Liver (tissue), 9 donors: ENCODE measurements around the gene PMP22. TPM values are rescaled to one million over a fixed set of nuclear protein-coding genes. Genes with fewer than 3 reads are reported as not detected.

Experiments used
- DNase-seq: peaks from one replicate; pipeline ENCODE4 v3.0.0-alpha.2; 2017; ENCODE audit warnings: low spot score
- H3K27ac ChIP-seq, 2 donors: one replicate each; pipeline ENCODE4 v1.7.0; 2013; ENCODE audit warnings: inconsistent platforms in 2 of 2, low read length in 2 of 2, control low read depth in 1 of 2, low read depth in 1 of 2, mild to moderate bottlenecking in 1 of 2
- H3K27me3 ChIP-seq, 4 donors: one replicate each; pipeline versions ENCODE4 v1.6.1 to v1.7.0; 2013; ENCODE audit warnings: low read length in 3 of 4, inconsistent platforms in 1 of 4, mild to moderate bottlenecking in 1 of 4, moderate library complexity in 1 of 4; ENCODE audit not compliant: control insufficient read depth in 4 of 4, insufficient read depth in 4 of 4
- H3K36me3 ChIP-seq, 4 donors: one replicate each; pipeline versions ENCODE4 v1.6.1 to v1.7.0; 2013; ENCODE audit warnings: low read length in 3 of 4, mild to moderate bottlenecking in 3 of 4, low read depth in 1 of 4, moderate library complexity in 1 of 4; ENCODE audit not compliant: control insufficient read depth in 4 of 4, insufficient read depth in 3 of 4
- H3K4me1 ChIP-seq, 4 donors: one replicate each; pipeline versions ENCODE4 v1.6.1 to v1.7.0; 2013; ENCODE audit warnings: low read length in 3 of 4, mild to moderate bottlenecking in 3 of 4, moderate library complexity in 1 of 4; ENCODE audit not compliant: control insufficient read depth in 4 of 4, insufficient read depth in 4 of 4
- H3K4me3 ChIP-seq, 3 donors: one replicate each; pipeline versions ENCODE4 v1.6.1 to v1.7.0; 2013; ENCODE audit warnings: low read length in 3 of 3, control low read depth in 1 of 3, low read depth in 1 of 3, mild to moderate bottlenecking in 1 of 3
- H3K9ac ChIP-seq, 2 donors: one replicate each; pipeline ENCODE4 v1.7.0; 2013; ENCODE audit warnings: low read length in 2 of 2, mild to moderate bottlenecking in 2 of 2, moderate library complexity in 2 of 2, control low read depth in 1 of 2, low read depth in 1 of 2
- H3K9me3 ChIP-seq, 4 donors: one replicate each; pipeline versions ENCODE4 v1.6.1 to v1.7.0; 2013; ENCODE audit warnings: low read length in 3 of 4; ENCODE audit not compliant: control insufficient read depth in 4 of 4
- EGR1 ChIP-seq, 2 donors: IDR thresholded peaks; 2 replicates each; pipeline ENCODE4 v1.6.1; 2016 to 2018; ENCODE audit warnings: antibody characterized with exemption in 2 of 2, low read depth in 2 of 2
- FOXA1 ChIP-seq: IDR thresholded peaks from 2 replicates; pipeline ENCODE4 v1.6.1; 2016; ENCODE audit warnings: antibody characterized with exemption
- FOXA2 ChIP-seq: IDR thresholded peaks from 2 replicates; pipeline ENCODE4 v1.6.1; 2016; ENCODE audit warnings: antibody characterized with exemption
- GABPA ChIP-seq, 2 donors: IDR thresholded peaks in 1 of 2; conservative IDR thresholded peaks in 1 of 2; 2 replicates each; pipeline ENCODE4 v1.6.1; 2016; ENCODE audit warnings: antibody characterized with exemption in 2 of 2, mild to moderate bottlenecking in 1 of 2, moderate library complexity in 1 of 2
- HNF4A ChIP-seq, 2 donors: conservative IDR thresholded peaks; 2 replicates each; pipeline ENCODE4 v1.6.1; 2016; ENCODE audit warnings: antibody characterized with exemption in 2 of 2, mild to moderate bottlenecking in 2 of 2
- HNF4G ChIP-seq: IDR thresholded peaks from 2 replicates; pipeline ENCODE4 v1.6.1; 2016; ENCODE audit warnings: antibody characterized with exemption
- JUND ChIP-seq, 2 donors: IDR thresholded peaks; 2 replicates each; pipeline ENCODE4 v1.6.1; 2016; ENCODE audit warnings: antibody characterized with exemption in 2 of 2
- NR2F2 ChIP-seq: IDR thresholded peaks from 2 replicates; pipeline ENCODE4 v1.6.1; 2016; ENCODE audit warnings: antibody characterized with exemption
- RAD21 ChIP-seq, 2 donors: IDR thresholded peaks; 2 replicates each; pipeline ENCODE4 v1.6.1; 2016; ENCODE audit warnings: antibody characterized with exemption in 2 of 2, mild to moderate bottlenecking in 2 of 2
- REST ChIP-seq: IDR thresholded peaks from 2 replicates; pipeline ENCODE4 v1.6.1; 2016; ENCODE audit warnings: antibody characterized with exemption, mild to moderate bottlenecking
- SP1 ChIP-seq: IDR thresholded peaks from 2 replicates; pipeline ENCODE4 v1.6.1; 2018; ENCODE audit warnings: antibody characterized with exemption, mild to moderate bottlenecking
- TAF1 ChIP-seq: conservative IDR thresholded peaks from 2 replicates; pipeline ENCODE4 v1.6.1; 2016; ENCODE audit warnings: antibody characterized with exemption, mild to moderate bottlenecking
- YY1 ChIP-seq: IDR thresholded peaks from 2 replicates; pipeline ENCODE4 v1.6.1; 2016; ENCODE audit warnings: antibody characterized with exemption, mild to moderate bottlenecking
- whole genome bisulfite sequencing: extraction: QIAGEN DNeasy Blood & Tissue Kit; methylation state at CpG from one replicate; pipeline ENCODE4 v1.1.7; 2013; 5-methylcytosine and 5-hydroxymethylcytosine counted together
- polyA plus RNA-seq, 2 donors: library from polyadenylated mRNA; stranded (reverse) in 1 of 2; unstranded in 1 of 2; fragments of 200-250 nt in 1 of 2; fragments of >200 nt in 1 of 2; fragmentation: Nextera tagmentation in 1 of 2; extraction: Ambion mirVana in 1 of 2; gene quantifications; one replicate each; pipeline versions ENCODE4 v1.2.1 to v1.2.3, GENCODE V29; 2013 to 2015
- total RNA-seq, 2 donors: library from RNA; depleted of rRNA; stranded (reverse); fragments of >200 nt; gene quantifications; one replicate each; pipeline ENCODE4 v1.2.3, GENCODE V29; 2014
- TF ChIP-seq, protein P1 (sequence below): fragments of 150-350 bp; IDR thresholded peaks from 2 replicates; pipeline ENCODE4 v1.5.1; 2017; ENCODE audit warnings: improper control_type of control experiment, low read depth, low read length; ENCODE audit not compliant: missing input control
- TF ChIP-seq, protein P2 (sequence below): IDR thresholded peaks from 2 replicates; pipeline ENCODE4 v1.6.1; 2016; ENCODE audit warnings: antibody characterized with exemption
- TF ChIP-seq, protein P3 (sequence below): IDR thresholded peaks from 2 replicates; pipeline ENCODE4 v1.6.1; 2016; ENCODE audit warnings: antibody characterized with exemption
- donor health status: healthy.
- donor health status: healthy.
- donor health status: healthy.
- donor health status: healthy.
- donor health status: healthy.

Gene PMP22
- total and polyA plus RNA-seq, 4 donors: 3.2 to 9.1 (median 5.7) TPM

DNA sequence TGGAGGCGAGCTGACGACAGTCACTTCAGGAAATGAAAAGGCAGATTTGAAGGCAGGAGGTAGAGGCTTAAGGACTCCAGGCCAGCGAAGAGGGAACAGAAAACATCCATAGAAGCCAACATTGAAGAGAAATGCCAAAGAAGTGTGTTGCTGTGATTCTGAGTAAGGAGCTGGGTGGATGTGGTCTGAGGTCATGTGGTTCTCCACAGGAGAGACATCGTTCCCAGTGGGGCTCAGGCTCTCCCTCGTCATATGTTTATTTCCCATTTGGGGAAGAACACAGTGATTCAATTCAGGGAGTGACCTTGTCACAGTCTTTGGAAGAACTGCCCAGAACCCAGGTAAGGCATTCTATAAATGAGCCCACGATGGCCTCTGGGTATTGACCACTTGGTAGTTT is 6.6 kb upstream of the PMP22 start:
- Histone ChIP-seq H3K4me1 (no peaks in the 10 kb centered on the region), H3K27me3 (peaks cover 0 to 6% (median 0%) of the 10 kb centered on the region in 4 donors), H3K36me3 (no peaks in the 10 kb centered on the region), H3K9ac (no peak overlapping the region), H3K4me3 (no peak overlapping the region), H3K9me3 (no peaks in the 10 kb centered on the region), H3K27ac (no peak overlapping the region)
- DNase-seq: no peak
- TF ChIP-seq, protein P1, sequence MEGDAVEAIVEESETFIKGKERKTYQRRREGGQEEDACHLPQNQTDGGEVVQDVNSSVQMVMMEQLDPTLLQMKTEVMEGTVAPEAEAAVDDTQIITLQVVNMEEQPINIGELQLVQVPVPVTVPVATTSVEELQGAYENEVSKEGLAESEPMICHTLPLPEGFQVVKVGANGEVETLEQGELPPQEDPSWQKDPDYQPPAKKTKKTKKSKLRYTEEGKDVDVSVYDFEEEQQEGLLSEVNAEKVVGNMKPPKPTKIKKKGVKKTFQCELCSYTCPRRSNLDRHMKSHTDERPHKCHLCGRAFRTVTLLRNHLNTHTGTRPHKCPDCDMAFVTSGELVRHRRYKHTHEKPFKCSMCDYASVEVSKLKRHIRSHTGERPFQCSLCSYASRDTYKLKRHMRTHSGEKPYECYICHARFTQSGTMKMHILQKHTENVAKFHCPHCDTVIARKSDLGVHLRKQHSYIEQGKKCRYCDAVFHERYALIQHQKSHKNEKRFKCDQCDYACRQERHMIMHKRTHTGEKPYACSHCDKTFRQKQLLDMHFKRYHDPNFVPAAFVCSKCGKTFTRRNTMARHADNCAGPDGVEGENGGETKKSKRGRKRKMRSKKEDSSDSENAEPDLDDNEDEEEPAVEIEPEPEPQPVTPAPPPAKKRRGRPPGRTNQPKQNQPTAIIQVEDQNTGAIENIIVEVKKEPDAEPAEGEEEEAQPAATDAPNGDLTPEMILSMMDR: no peak
- TF ChIP-seq TAF1: no peak
- TF ChIP-seq SP1: no peak
- TF ChIP-seq YY1: no peak
- TF ChIP-seq NR2F2: no peak
- TF ChIP-seq RAD21 (IDR thresholded peaks at IDR 0.05): no peak
- TF ChIP-seq FOXA2: no peak
- TF ChIP-seq JUND (IDR thresholded peaks at IDR 0.05): no peak
- TF ChIP-seq HNF4G: no peak
- TF ChIP-seq REST: no peak
- no peak for TF ChIP-seq FOXA1
- 92% methylated on average over 6 of the region's 6 CpGs for WGBS

DNA sequence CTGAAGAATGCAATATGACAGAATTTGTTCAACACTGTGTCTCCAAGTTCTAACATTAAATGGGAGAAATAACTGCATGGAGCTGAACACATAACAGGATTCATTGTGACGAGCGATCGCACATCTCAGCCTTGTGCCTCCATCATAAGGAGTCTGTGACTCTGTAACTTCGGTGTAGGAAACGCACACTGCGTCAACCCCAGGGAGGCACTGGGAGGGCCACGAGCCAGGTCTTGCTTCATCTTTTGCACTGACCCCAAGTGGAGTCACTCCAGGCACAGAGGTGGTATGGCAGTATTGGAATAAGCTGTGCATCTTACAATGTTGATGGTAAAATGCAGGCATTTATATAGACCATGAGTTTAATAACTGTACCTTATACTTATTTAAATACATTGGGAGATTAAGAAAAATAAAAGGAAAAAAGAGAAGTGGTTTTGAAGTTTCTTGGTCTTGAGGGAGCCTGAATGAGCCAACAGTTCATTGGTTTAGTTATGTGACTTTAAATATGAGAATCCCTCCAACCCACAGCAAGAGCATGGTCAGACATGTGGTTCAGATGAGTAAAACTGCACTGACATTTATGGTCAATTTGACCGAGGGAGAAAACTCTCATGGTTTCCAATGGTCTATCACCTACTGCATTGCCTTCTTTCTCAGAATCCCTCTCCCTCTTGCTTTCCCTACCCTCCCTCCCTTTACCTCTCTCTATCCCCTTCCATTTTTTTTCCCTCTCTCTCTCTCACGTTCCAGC is 5.7 kb upstream of the PMP22 start:
- Histone ChIP-seq H3K9me3 (no peaks in the 10 kb centered on the region), H3K36me3 (no peaks in the 10 kb centered on the region), H3K27ac (no peak overlapping the region), H3K4me1 (no peaks in the 10 kb centered on the region), H3K27me3 (peaks cover 0 to 6% (median 0%) of the 10 kb centered on the region in 4 donors), H3K4me3 (no peak overlapping the region), H3K9ac (no peak overlapping the region)
- TF ChIP-seq, protein P2, sequence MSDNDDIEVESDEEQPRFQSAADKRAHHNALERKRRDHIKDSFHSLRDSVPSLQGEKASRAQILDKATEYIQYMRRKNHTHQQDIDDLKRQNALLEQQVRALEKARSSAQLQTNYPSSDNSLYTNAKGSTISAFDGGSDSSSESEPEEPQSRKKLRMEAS: no peak
- no peak for TF ChIP-seq SP1
- no peak for TF ChIP-seq HNF4G
- no peak for TF ChIP-seq JUND (IDR thresholded peaks at IDR 0.05)
- TF ChIP-seq REST: no peak
- TF ChIP-seq TAF1: no peak
- TF ChIP-seq, protein P3, sequence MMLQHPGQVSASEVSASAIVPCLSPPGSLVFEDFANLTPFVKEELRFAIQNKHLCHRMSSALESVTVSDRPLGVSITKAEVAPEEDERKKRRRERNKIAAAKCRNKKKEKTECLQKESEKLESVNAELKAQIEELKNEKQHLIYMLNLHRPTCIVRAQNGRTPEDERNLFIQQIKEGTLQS: no peak
- no peak for TF ChIP-seq GABPA (IDR thresholded peaks at IDR 0.05 in 1 of 2, conservative IDR thresholded peaks at IDR 0.05 in 1 of 2)
- no peak for TF ChIP-seq EGR1 (IDR thresholded peaks at IDR 0.05; ENCODE audit: low read depth in 2 of 2)
- TF ChIP-seq HNF4A (conservative IDR thresholded peaks at IDR 0.05): no peak
- TF ChIP-seq YY1: no peak
- 89% methylated on average over 9 of the region's 9 CpGs for WGBS
- DNase-seq: no peak
